ENCODE measurements around the gene TSNAX. TPM values are rescaled to one million over a fixed set of nuclear protein-coding genes. Genes with fewer than 3 reads are reported as not detected.

Gene TSNAX
- total and polyA plus RNA-seq, 2 of the 8 experiments (the other 6 are each of a cell fraction or from before 2014, with no cell fraction given) = 7.7 to 34.0 TPM

GRCh38 chr1:231549733-231550447 is 21.4 kb downstream of the TSNAX start:
- Histone ChIP-seq H2BK15ac (ENCODE audit: low read length) (no peak overlapping the region), H3K27ac (ENCODE audit: low read depth, low read length) (no peak overlapping the region), H4K8ac (ENCODE audit: extremely low read depth, insufficient read depth, low read length) (no peak overlapping the region), H4K5ac (ENCODE audit: insufficient read length, low read depth, low read length) (no peak overlapping the region), H2AFZ (ENCODE audit: low read length) (no peak overlapping the region), H3K4ac (replicated peaks; ENCODE audit: insufficient read length, low read depth, low read length) (no peak overlapping the region), H4K91ac (replicated peaks; ENCODE audit: insufficient read length, low read length) (no peak overlapping the region), H2AK5ac (ENCODE audit: low read depth, low read length) (no peak overlapping the region), H3K9me3 (ENCODE audit: insufficient read depth in 2 of 2, low read depth in 1 of 2, low read length in 1 of 2) (no peaks in the 10 kb centered on the region), H4K20me1 (replicated peaks in 1 of 2; ENCODE audit: control insufficient read depth in 1 of 2, insufficient read depth in 2 of 2, low read length in 2 of 2) (peaks cover 0 to 2% of the 10 kb centered on the region in 2 experiments), H2BK12ac (ENCODE audit: low read depth, low read length) (no peak overlapping the region), H2BK120ac (replicated peaks; ENCODE audit: low read depth, low read length) (no peak overlapping the region), H3K56ac (replicated peaks; ENCODE audit: insufficient read length, low read depth, low read length) (no peak overlapping the region), H3K4me3 (ENCODE audit: extremely low read depth in 1 of 4, insufficient read depth in 2 of 4, low read depth in 3 of 4, low read length in 4 of 4) (no peak overlapping the region), H2BK5ac (ENCODE audit: low read depth, low read length) (no peak overlapping the region), H3K14ac (ENCODE audit: insufficient read length) (no peak overlapping the region), H3K36me3 (ENCODE audit: control insufficient read depth in 2 of 4, insufficient read depth in 4 of 4, low read length in 3 of 4) (no peaks in the 10 kb centered on the region; a peak in 1 of 8 replicates), H3K18ac (ENCODE audit: extremely low read depth, low read length) (no peak overlapping the region), H3K4me2 (ENCODE audit: insufficient read depth in 1 of 2, low read depth in 2 of 2, low read length in 2 of 2) (no peak overlapping the region), H3K79me1 (ENCODE audit: low read depth, low read length) (no peaks in the 10 kb centered on the region), H3K79me2 (ENCODE audit: control insufficient read depth in 1 of 2, insufficient read depth in 2 of 2, low read length in 2 of 2) (peaks cover 0 to 9% of the 10 kb centered on the region in 2 experiments; a peak in 2 of 4 replicates), H3K23ac (ENCODE audit: insufficient read length) (no peak overlapping the region), H3K27me3 (replicated peaks in 1 of 4; ENCODE audit: control insufficient read depth in 3 of 4, extremely low read depth in 1 of 4, insufficient read depth in 3 of 4, low read length in 3 of 4) (no peaks in the 10 kb centered on the region), H3K9ac (replicated peaks in 1 of 4; ENCODE audit: extremely low read depth in 1 of 4, low read depth in 3 of 4, low read length in 3 of 4) (no peak overlapping the region), H3K4me1 (replicated peaks in 1 of 4; ENCODE audit: control insufficient read depth in 3 of 4, insufficient read depth in 4 of 4, low read length in 3 of 4) (peaks cover 0 to 10% (median 0%) of the 10 kb centered on the region in 4 experiments; a peak in 1 of 7 replicates), H3K23me2 (ENCODE audit: low read depth, low read length) (no peaks in the 10 kb centered on the region), H2BK20ac (ENCODE audit: low read length) (no peak overlapping the region)
- no peak for DNase-seq (ENCODE audit: low read depth in 1 of 2, low spot score in 2 of 2)
- whole genome bisulfite sequencing, 2 experiments (ENCODE audit: extremely low coverage in 1 of 2, insufficient coverage in 1 of 2, insufficient read length in 1 of 2, insufficient replicate concordance in 2 of 2, low coverage in 1 of 2, low lambda C conversion rate in 2 of 2, missing lambda C conversion rate in 1 of 2) = 91% methylated on average over 4 of the region's 4 CpGs; no CpG with 5 or more reads in 1 of the 2 experiments
- no peak for TF ChIP-seq POLR2A (IDR thresholded peaks at IDR 0.05; ENCODE audit: control extremely low read depth in 1 of 2, low read depth in 2 of 2, low read length in 2 of 2)
- no peak for TF ChIP-seq CREB1 (IDR thresholded peaks at IDR 0.05)
- no peak for TF ChIP-seq CBX5 (IDR thresholded peaks at IDR 0.05; ENCODE audit: low read depth, low read length)
- TF ChIP-seq NRF1 (IDR thresholded peaks at IDR 0.05; ENCODE audit: low read depth, low read length) = no peak
- POLR2A ChIA-PET (ENCODE audit: partially characterized antibody) = no interaction called here
- FAIRE-seq = no peak
- CTCF ChIA-PET (ENCODE audit: partially characterized antibody) = interaction anchor here (0.6 to 1.7 kb wide), 6 partner anchors 14 to 322 kb away, joined by 3 to 5 read pairs (median 3); no protein-coding TSS in a partner anchor
